ENCODE data around the gene KCNK5.

KCNK5 gene

GRCh38 chr6:39251406-39251805, 22.1 kb upstream of the KCNK5 start (continued):
- TF ChIP-seq ZNF645 (tag by site-specific recombination; IDR thresholded peaks at IDR 0.05) (0 out of 2 replicates have a peak, but pooled peaks have one; percentile 29), ZBTB20 (tag by site-specific recombination; IDR thresholded peaks at IDR 0.05) (peak; percentile 33; the same call in 1 of the 2 replicates), ZNF302 (tag by site-specific recombination; IDR thresholded peaks at IDR 0.05; ENCODE audit: low read depth) (no peak; the same call in 1 of the 2 replicates), ZNF677 (tag by site-specific recombination; IDR thresholded peaks at IDR 0.05) (no peak), HOXD13 (CRISPR knock-in tag; IDR thresholded peaks at IDR 0.05; ENCODE audit: borderline replicate concordance) (no peak), ZNF629 (tag by site-specific recombination; IDR thresholded peaks at IDR 0.05) (peak; percentile 92), GFI1B (tag by site-specific recombination; IDR thresholded peaks at IDR 0.05) (no peak), ZNF707 (tag by site-specific recombination; IDR thresholded peaks at IDR 0.05) (no peak), ZNF704 (tag by site-specific recombination; IDR thresholded peaks at IDR 0.05) (no peak), ZNF350 (tag by site-specific recombination; IDR thresholded peaks at IDR 0.05) (no peak), ZNF530 (tag by site-specific recombination; IDR thresholded peaks at IDR 0.05; ENCODE audit: low read depth) (no peak), ZNF544 (tag by site-specific recombination; IDR thresholded peaks at IDR 0.05) (no peak), ZNF624 (tag by site-specific recombination; IDR thresholded peaks at IDR 0.05) (no peak), ZNF394 (tag by site-specific recombination; IDR thresholded peaks at IDR 0.05; ENCODE audit: borderline replicate concordance) (peak; percentile 20; the same call in 1 of the 2 replicates), ZBTB7A (tag by site-specific recombination; IDR thresholded peaks at IDR 0.05; ENCODE audit: low read depth) (no peak), ZNF488 (tag by site-specific recombination; IDR thresholded peaks at IDR 0.05) (peak; percentile 63; the same call in 1 of the 2 replicates), ZNF76 (tag by site-specific recombination; IDR thresholded peaks at IDR 0.05; ENCODE audit: borderline replicate concordance, low read depth) (no peak), HOXC10 (CRISPR knock-in tag; IDR thresholded peaks at IDR 0.05) (no peak), ZNF837 (tag by site-specific recombination; IDR thresholded peaks at IDR 0.05) (no peak), MYNN (tag by site-specific recombination; IDR thresholded peaks at IDR 0.05; ENCODE audit: borderline replicate concordance) (no peak), ZNF426 (tag by site-specific recombination; IDR thresholded peaks at IDR 0.05) (no peak), ZXDB (tag by site-specific recombination; IDR thresholded peaks at IDR 0.05) (peak; percentile 93), ZNF654 (tag by site-specific recombination; IDR thresholded peaks at IDR 0.05; ENCODE audit: low read depth) (no peak), ZNF26 (tag by site-specific recombination; IDR thresholded peaks at IDR 0.05) (no peak), ZNF184 (tag by site-specific recombination; IDR thresholded peaks at IDR 0.05) (no peak), SALL2 (tag by site-specific recombination; IDR thresholded peaks at IDR 0.05; ENCODE audit: borderline replicate concordance) (no peak), SP3 (tag by site-specific recombination; IDR thresholded peaks at IDR 0.05) (no peak), HIC1 (tag by site-specific recombination; IDR thresholded peaks at IDR 0.05) (no peak), ZBTB26 (tag by site-specific recombination; optimal IDR thresholded peaks at IDR 0.05) (no peak), ZNF391 (tag by site-specific recombination; IDR thresholded peaks at IDR 0.05; ENCODE audit: borderline replicate concordance, low read depth) (no peak), ZNF670 (tag by site-specific recombination; IDR thresholded peaks at IDR 0.05; ENCODE audit: low read depth) (no peak), ZSCAN18 (tag by site-specific recombination; IDR thresholded peaks at IDR 0.05) (no peak), ZNF121 (tag by site-specific recombination; IDR thresholded peaks at IDR 0.05) (no peak)

Measured in HEK293 (cell line).